H1 (cell line): ENCODE measurements around the gene E2F3. TPM values are rescaled to one million over a fixed set of nuclear protein-coding genes. Genes with fewer than 3 reads are reported as not detected.

Experiments used
- CHD7 ChIP-seq: fragments of 300-600 bp; sonication (generic); IDR thresholded peaks from 2 replicates; pipeline ENCODE4 v1.7.1; 2012; ENCODE audit warnings: low read length, moderate library complexity, mild to moderate bottlenecking, inconsistent platforms; ENCODE audit not compliant: insufficient replicate concordance
- KDM5A ChIP-seq: fragments of 200-600 bp; IDR thresholded peaks from 2 replicates; pipeline ENCODE4 v1.7.1; 2012; ENCODE audit warnings: mild to moderate bottlenecking, low read length, inconsistent platforms, mixed read lengths
- RBBP5 ChIP-seq: IDR thresholded peaks from 2 replicates; pipeline ENCODE4 v1.7.1; 2012; ENCODE audit warnings: low read depth, mild to moderate bottlenecking, inconsistent platforms, low read length, moderate library complexity, borderline replicate concordance
- TCF12 ChIP-seq: IDR thresholded peaks from 2 replicates; pipeline ENCODE4 v1.6.1; 2011; ENCODE audit warnings: low read depth, mild to moderate bottlenecking, low read length
- polyA plus RNA-seq, 7 experiments: library from polyadenylated mRNA; depleted of rRNA in 3 of 7; stranded (reverse) in 5 of 7; unstranded in 2 of 7; fragments of >200 nt in 5 of 7; fragments of 200-250 nt in 2 of 7; gene quantifications; 1 replicate in 5 of 7; 2 replicates in 1 of 7; 4 replicates in 1 of 7; pipeline versions ENCODE4 v1.2.1 to v1.2.3, GENCODE V29; 2011 to 2013; ENCODE audit warnings: missing spikeins in 2 of 7, mixed read lengths in 2 of 7
- total RNA-seq: library from RNA; stranded (reverse); fragmentation: NEBNext Ultra II Directional; extraction: Animal tissue kit (Norgen Biotek cat#: 25700); gene quantifications from 2 replicates; pipeline ENCODE4 v1.2.1, GENCODE V29; 2021

E2F3 gene
- total and polyA plus RNA-seq, 2 of the 8 experiments (the other 6 are each of a cell fraction or from before 2014, with no cell fraction given): 14.9 to 42.2 TPM

DNA sequence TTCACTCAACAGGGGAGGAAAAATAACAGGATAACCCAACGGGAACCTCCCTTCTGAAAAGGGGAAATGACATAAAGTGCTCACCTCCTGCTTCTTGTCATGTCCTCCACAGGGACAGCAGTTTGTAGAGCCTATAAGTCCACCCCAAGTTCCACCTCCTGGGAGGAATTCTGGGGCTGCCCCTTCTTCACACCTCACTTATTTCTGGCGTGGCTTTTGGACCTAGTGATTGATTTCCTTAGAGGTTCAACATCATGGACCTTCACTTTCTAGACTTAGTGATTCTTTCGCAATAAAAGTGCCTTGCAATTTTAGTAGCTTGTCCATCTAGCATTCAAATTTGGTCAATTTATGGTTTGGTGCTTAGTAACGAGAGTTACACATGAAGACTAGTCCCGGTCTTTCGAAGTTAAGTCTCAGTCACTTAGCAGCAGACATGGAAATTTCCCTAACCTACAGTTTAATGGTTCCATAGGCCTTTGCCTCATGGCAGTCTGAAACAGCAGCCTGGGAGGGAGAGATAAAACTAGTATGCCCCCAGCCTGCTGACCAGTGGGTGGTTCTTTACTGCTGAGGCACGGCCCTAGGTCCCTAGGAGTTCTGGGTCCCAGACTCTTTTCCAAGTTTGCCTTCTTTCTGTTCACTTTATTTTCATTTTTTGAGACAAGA is 73.3 kb downstream of the E2F3 start (continued):
- TF ChIP-seq CHD7 (no peak), RBBP5 (no peak), TCF12 (no peak), KDM5A (no peak)
